HepG2 (cell line): ENCODE data around the gene FBF1. TPM values are rescaled to one million over a fixed set of nuclear protein-coding genes. Genes with fewer than 3 reads are reported as not detected.

Experiments
- ATAC-seq: fragments of 200-7000 bp; cut with Tn5 transposase; 3 replicates; pipeline ENCODE4 v1.9.1; 2020; ENCODE audit warnings: mild to moderate bottlenecking, moderate library complexity
- BruUV-seq: library from RNA; stranded (reverse); fragments of 400-500 nt; replicated peaks from 2 replicates; lab custom pipeline; 2021; lab: Mats Ljungman, UMichigan
- CTCF ChIA-PET: fragments of 300-600 bp; formaldehyde crosslinking; extraction: SDS; loops from one replicate; lab custom pipeline; 2021; ENCODE audit warnings: low total read pairs, inconsistent platforms, low intra/inter-chr PET ratio; lab: Yijun Ruan, JAX
- POLR2A ChIA-PET: fragments of 350-600 bp; sonication (Branson Sonifier 250); formaldehyde crosslinking; loops from one replicate; lab custom pipeline; 2020; ENCODE audit warnings: antibody characterized with exemption, inconsistent platforms; lab: Yijun Ruan, JAX
- DNase-seq: peaks from one replicate; pipeline ENCODE4 v3.0.0-alpha.2; 2015; ENCODE audit warnings: low spot score
- FAIRE-seq: peaks from 3 replicates; lab custom pipeline; 2011; peaks lifted over from hg19 to GRCh38; lab: Jason Lieb, UNC
- H2AFZ ChIP-seq: one replicate; pipeline ENCODE4 v1.6.1; 2011; ENCODE audit warnings: low read length, inconsistent platforms
- H3K27ac ChIP-seq: fragments of 300-600 bp; 3 replicates; pipeline ENCODE4 v1.8.0; 2011; ENCODE audit warnings: mixed run types, mild to moderate bottlenecking, mixed read lengths, low read length, inconsistent platforms; ENCODE audit not compliant: insufficient read depth; ENCODE audit errors: extremely low read length
- H3K27me3 ChIP-seq, 2 experiments: fragments of 200-600 bp in 1 of 2; 2 replicates in 1 of 2; 3 replicates in 1 of 2; pipeline versions ENCODE4 v1.6.0 to v1.8.0; 2011; ENCODE audit warnings: low read length in 2 of 2, mild to moderate bottlenecking in 2 of 2, moderate library complexity in 2 of 2, inconsistent platforms in 1 of 2; ENCODE audit not compliant: insufficient read depth in 2 of 2, control insufficient read depth in 1 of 2
- H3K36me3 ChIP-seq, 2 experiments: fragments of 200-600 bp in 1 of 2; replicated peaks in 1 of 2; 2 replicates in 1 of 2; 3 replicates in 1 of 2; pipeline versions ENCODE4 v1.5.1 to v1.8.0; 2011; ENCODE audit warnings: low read length in 2 of 2, inconsistent platforms in 1 of 2; ENCODE audit not compliant: insufficient read depth in 2 of 2, control insufficient read depth in 1 of 2
- H3K4me1 ChIP-seq: 2 replicates; pipeline ENCODE4 v1.5.1; 2012; ENCODE audit warnings: low read length, inconsistent platforms; ENCODE audit not compliant: insufficient read depth
- H3K4me2 ChIP-seq: 2 replicates; pipeline ENCODE4 v1.6.0; 2011; ENCODE audit warnings: low read depth, low read length, inconsistent platforms
- H3K4me3 ChIP-seq, 3 experiments: fragments of 200-600 bp in 1 of 3; sonication (generic), shearing (Covaris generic) in 1 of 3; replicated peaks in 1 of 3; 2 replicates each; pipeline ENCODE4 v1.5.1; 2011 to 2016; ENCODE audit warnings: low read length in 3 of 3, inconsistent platforms in 2 of 3, low read depth in 2 of 3, mild to moderate bottlenecking in 2 of 3, control low read depth in 1 of 3, mixed read lengths in 1 of 3; ENCODE audit not compliant: insufficient read depth in 1 of 3
- H3K79me2 ChIP-seq: one replicate; pipeline ENCODE4 v1.6.1; 2011; ENCODE audit warnings: low read length, inconsistent platforms; ENCODE audit not compliant: insufficient read depth
- H3K9ac ChIP-seq: 2 replicates; pipeline ENCODE4 v1.6.0; 2011; ENCODE audit warnings: mild to moderate bottlenecking, low read depth, low read length, inconsistent platforms; ENCODE audit not compliant: insufficient read depth
- H3K9me3 ChIP-seq: 2 replicates; pipeline ENCODE4 v1.5.1; 2012; ENCODE audit warnings: mild to moderate bottlenecking, low read length
- H4K20me1 ChIP-seq: 2 replicates; pipeline ENCODE4 v1.6.0; 2011; ENCODE audit warnings: inconsistent platforms, mild to moderate bottlenecking, low read length, moderate library complexity; ENCODE audit not compliant: insufficient read depth
- ESRRA ChIP-seq: sonication (generic); formaldehyde crosslinking; IDR thresholded peaks from 2 replicates; pipeline ENCODE4 v1.5.1; 2020; ENCODE audit warnings: mild to moderate bottlenecking, low read depth, missing genetic modification reagents
- HNF4A ChIP-seq: sonication (generic); formaldehyde crosslinking; IDR thresholded peaks from 2 replicates; pipeline ENCODE4 v1.4.0; 2020; ENCODE audit warnings: missing genetic modification reagents
- HNRNPL ChIP-seq: fragments of 200-400 bp; formaldehyde crosslinking; IDR thresholded peaks from 2 replicates; pipeline ENCODE4 v1.6.1; 2017; ENCODE audit warnings: mild to moderate bottlenecking, low read depth, low read length
- SNAPC2 ChIP-seq: sonication (generic); formaldehyde crosslinking; IDR thresholded peaks from 2 replicates; pipeline ENCODE4 v1.8.1; 2022; ENCODE audit warnings: mild to moderate bottlenecking, missing genetic modification reagents
- SP5 ChIP-seq: IDR thresholded peaks from 2 replicates; pipeline ENCODE4 v1.6.1; 2016; ENCODE audit warnings: low read depth, borderline replicate concordance
- STAG1 ChIP-seq: sonication (generic); formaldehyde crosslinking; IDR thresholded peaks from 2 replicates; pipeline ENCODE4 v1.4.0; 2020; ENCODE audit warnings: missing genetic modification reagents
- XRCC5 ChIP-seq: fragments of 200-400 bp; formaldehyde crosslinking; optimal IDR thresholded peaks from 2 replicates; pipeline ENCODE3; 2017; ENCODE audit warnings: mild to moderate bottlenecking, low read length
- ZNF24 ChIP-seq: fragments of 450-650 bp; IDR thresholded peaks from 2 replicates; pipeline ENCODE4 v1.6.1; 2017; ENCODE audit warnings: antibody characterized with exemption, mild to moderate bottlenecking
- ZNF350 ChIP-seq: sonication (generic); formaldehyde crosslinking; IDR thresholded peaks from 2 replicates; pipeline ENCODE4 v1.4.0; 2020; ENCODE audit warnings: mild to moderate bottlenecking, low read depth, missing genetic modification reagents, borderline replicate concordance
- ZNF354B ChIP-seq: sonication (generic); formaldehyde crosslinking; IDR thresholded peaks from 2 replicates; pipeline ENCODE4 v1.8.0; 2022; ENCODE audit warnings: mild to moderate bottlenecking, missing genetic modification reagents
- ZNF670 ChIP-seq: sonication (generic); formaldehyde crosslinking; IDR thresholded peaks from 2 replicates; pipeline ENCODE4 v1.8.0; 2022; ENCODE audit warnings: mild to moderate bottlenecking, missing genetic modification reagents, borderline replicate concordance
- WGBS: methylation state at CpG from one replicate; pipeline ENCODE4 v1.1.6; 2017; ENCODE audit warnings: low lambda C conversion rate; 5-methylcytosine and 5-hydroxymethylcytosine counted together
- in situ Hi-C: cut with HindIII; loops from 2 replicates; pipeline ENCODE4 v1.10.0; 2017; ENCODE audit warnings: low pct_unique_long_range_greater_than_20kb; ENCODE audit not compliant: extremely low pct_ligation_motif_present
- intact Hi-C: fragments of 100-400 bp; cut with micrococcal nuclease; formaldehyde crosslinking; loops from one replicate; pipeline ENCODE4 v1.10.0; 2022; ENCODE audit not compliant: unreplicated experiment
- polyA plus RNA-seq, 8 experiments: library from polyadenylated mRNA; depleted of rRNA in 3 of 8; stranded (reverse) in 7 of 8; unstranded in 1 of 8; fragments of >200 nt; fragmentation: Illumina TruSeq in 4 of 8; extraction: Trizol in 4 of 8; gene quantifications; 2 replicates each; pipeline versions ENCODE4 v1.2.1 to v1.2.3, GENCODE V29; 2011 to 2016; ENCODE audit warnings: low read depth in 4 of 8, missing spikeins in 1 of 8, mixed read lengths in 1 of 8; ENCODE audit not compliant: insufficient read depth in 1 of 8
- total RNA-seq, 5 experiments: library from RNA; depleted of rRNA; stranded (reverse); fragments of >200 nt; fragmentation: Illumina TruSeq; extraction: Trizol; gene quantifications; 2 replicates each; pipeline ENCODE4 v1.2.3, GENCODE V29; 2016; ENCODE audit warnings: low read depth in 1 of 5
- TF ChIP-seq, protein P1 (sequence below): IDR thresholded peaks from 2 replicates; pipeline ENCODE4 v1.4.0; 2020; ENCODE audit warnings: mild to moderate bottlenecking, missing genetic modification reagents
- TF ChIP-seq, protein P2 (sequence below): sonication (generic); formaldehyde crosslinking; conservative IDR thresholded peaks from 2 replicates; pipeline ENCODE4 v1.4.0; 2020; ENCODE audit warnings: missing genetic modification reagents
- TF ChIP-seq, protein P3 (sequence below): sonication (generic); formaldehyde crosslinking; IDR thresholded peaks from 2 replicates; pipeline ENCODE4 v1.4.0; 2020; ENCODE audit warnings: missing genetic modification reagents

FBF1 gene
- total and polyA plus RNA-seq, 2 of the 13 experiments (the other 11 are each of a cell fraction or from before 2014, with no cell fraction given), result 2.4 to 8.1 TPM

DNA sequence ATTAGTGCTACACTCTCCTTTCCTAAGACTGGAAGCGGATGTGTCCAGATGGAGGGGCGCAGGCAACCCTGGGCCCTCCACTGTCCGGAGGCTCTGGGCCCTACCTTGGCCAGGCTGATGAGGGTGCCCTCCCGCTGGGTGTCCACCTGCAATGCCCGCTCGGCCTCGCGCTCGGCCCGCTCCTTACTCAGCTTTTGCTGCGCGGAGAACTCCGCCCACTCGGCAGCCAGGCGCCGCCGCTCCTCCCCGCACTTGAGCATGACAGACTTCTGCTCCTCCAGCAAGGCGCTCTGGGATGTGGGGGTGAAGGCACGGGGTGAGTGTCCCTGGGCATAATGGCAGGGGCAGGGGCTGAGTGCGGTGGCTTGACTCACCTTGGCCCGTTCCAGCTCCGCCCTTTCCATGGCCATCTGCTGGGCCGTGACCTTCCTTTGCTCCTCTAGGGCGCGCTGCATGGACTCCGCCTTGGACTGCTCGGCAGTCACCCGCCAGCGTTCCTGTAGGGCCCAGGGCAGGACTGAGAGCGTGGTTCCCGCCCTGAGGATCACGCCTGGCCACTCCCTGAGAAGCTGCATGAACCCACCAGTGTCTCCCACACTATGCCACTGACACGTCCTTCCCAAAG lies 26.1 kb downstream of the FBF1 start:
- Histone ChIP-seq H3K36me3 (no peaks in the 10 kb centered on the region), H3K27me3 (no peaks in the 10 kb centered on the region), H3K9ac (no peak overlapping the region), H4K20me1 (no peaks in the 10 kb centered on the region), H3K4me2 (peak overlapping the region; percentile 14; the same call in 1 of the 2 replicates), H3K79me2 (no peaks in the 10 kb centered on the region), H3K9me3 (no peaks in the 10 kb centered on the region), H3K4me3 (no peak overlapping the region; a peak in 1 of 6 replicates), H3K4me1 (peaks cover 28% of the 10 kb centered on the region), H2AFZ (no peak overlapping the region), H3K27ac (no peak overlapping the region)
- 90% methylated on average over 21 of the region's 34 CpGs for WGBS
- in situ Hi-C loops, result no loop called here
- ChIA-PET POLR2A (interaction anchor here (1.0 to 2.7 kb wide), 4 partner anchors 10 to 89 kb away, joined by 3 to 12 read pairs (median 4); partner anchors contain the start of genes FBF1 and MRPL38), CTCF (no interaction called here)
- ATAC-seq, result peak; percentile 86
- BruUV-seq, result no TSS peak
- intact Hi-C loops, result no loop called here
- FAIRE-seq, result peak; percentile 55
- peak; percentile 50 for DNase-seq
- TF ChIP-seq XRCC5 (peak; percentile 59), ZNF24 (no peak), ESRRA (CRISPR knock-in tag) (peak; percentile 50; the same call in 1 of the 2 replicates), HNRNPL (peak; percentile 83), STAG1 (peak; percentile 38), SNAPC2 (CRISPR knock-in tag) (no peak), SP5 (peak; percentile 43; the same call in 1 of the 2 replicates), ZNF354B (CRISPR knock-in tag) (no peak), ZNF670 (CRISPR knock-in tag) (no peak), ZNF350 (CRISPR knock-in tag) (0 out of 2 replicates have a peak, but pooled peaks have one; percentile 21), HNF4A (CRISPR knock-in tag) (peak; percentile 30; the same call in 1 of the 2 replicates)
- TF ChIP-seq, protein P1, sequence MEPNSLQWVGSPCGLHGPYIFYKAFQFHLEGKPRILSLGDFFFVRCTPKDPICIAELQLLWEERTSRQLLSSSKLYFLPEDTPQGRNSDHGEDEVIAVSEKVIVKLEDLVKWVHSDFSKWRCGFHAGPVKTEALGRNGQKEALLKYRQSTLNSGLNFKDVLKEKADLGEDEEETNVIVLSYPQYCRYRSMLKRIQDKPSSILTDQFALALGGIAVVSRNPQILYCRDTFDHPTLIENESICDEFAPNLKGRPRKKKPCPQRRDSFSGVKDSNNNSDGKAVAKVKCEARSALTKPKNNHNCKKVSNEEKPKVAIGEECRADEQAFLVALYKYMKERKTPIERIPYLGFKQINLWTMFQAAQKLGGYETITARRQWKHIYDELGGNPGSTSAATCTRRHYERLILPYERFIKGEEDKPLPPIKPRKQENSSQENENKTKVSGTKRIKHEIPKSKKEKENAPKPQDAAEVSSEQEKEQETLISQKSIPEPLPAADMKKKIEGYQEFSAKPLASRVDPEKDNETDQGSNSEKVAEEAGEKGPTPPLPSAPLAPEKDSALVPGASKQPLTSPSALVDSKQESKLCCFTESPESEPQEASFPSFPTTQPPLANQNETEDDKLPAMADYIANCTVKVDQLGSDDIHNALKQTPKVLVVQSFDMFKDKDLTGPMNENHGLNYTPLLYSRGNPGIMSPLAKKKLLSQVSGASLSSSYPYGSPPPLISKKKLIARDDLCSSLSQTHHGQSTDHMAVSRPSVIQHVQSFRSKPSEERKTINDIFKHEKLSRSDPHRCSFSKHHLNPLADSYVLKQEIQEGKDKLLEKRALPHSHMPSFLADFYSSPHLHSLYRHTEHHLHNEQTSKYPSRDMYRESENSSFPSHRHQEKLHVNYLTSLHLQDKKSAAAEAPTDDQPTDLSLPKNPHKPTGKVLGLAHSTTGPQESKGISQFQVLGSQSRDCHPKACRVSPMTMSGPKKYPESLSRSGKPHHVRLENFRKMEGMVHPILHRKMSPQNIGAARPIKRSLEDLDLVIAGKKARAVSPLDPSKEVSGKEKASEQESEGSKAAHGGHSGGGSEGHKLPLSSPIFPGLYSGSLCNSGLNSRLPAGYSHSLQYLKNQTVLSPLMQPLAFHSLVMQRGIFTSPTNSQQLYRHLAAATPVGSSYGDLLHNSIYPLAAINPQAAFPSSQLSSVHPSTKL (CRISPR knock-in tag), result no peak
- TF ChIP-seq, protein P2, sequence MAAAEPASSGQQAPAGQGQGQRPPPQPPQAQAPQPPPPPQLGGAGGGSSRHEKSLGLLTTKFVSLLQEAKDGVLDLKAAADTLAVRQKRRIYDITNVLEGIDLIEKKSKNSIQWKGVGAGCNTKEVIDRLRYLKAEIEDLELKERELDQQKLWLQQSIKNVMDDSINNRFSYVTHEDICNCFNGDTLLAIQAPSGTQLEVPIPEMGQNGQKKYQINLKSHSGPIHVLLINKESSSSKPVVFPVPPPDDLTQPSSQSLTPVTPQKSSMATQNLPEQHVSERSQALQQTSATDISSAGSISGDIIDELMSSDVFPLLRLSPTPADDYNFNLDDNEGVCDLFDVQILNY (CRISPR knock-in tag), result 0 out of 2 replicates have a peak, but pooled peaks have one; percentile 15
- TF ChIP-seq, protein P3, sequence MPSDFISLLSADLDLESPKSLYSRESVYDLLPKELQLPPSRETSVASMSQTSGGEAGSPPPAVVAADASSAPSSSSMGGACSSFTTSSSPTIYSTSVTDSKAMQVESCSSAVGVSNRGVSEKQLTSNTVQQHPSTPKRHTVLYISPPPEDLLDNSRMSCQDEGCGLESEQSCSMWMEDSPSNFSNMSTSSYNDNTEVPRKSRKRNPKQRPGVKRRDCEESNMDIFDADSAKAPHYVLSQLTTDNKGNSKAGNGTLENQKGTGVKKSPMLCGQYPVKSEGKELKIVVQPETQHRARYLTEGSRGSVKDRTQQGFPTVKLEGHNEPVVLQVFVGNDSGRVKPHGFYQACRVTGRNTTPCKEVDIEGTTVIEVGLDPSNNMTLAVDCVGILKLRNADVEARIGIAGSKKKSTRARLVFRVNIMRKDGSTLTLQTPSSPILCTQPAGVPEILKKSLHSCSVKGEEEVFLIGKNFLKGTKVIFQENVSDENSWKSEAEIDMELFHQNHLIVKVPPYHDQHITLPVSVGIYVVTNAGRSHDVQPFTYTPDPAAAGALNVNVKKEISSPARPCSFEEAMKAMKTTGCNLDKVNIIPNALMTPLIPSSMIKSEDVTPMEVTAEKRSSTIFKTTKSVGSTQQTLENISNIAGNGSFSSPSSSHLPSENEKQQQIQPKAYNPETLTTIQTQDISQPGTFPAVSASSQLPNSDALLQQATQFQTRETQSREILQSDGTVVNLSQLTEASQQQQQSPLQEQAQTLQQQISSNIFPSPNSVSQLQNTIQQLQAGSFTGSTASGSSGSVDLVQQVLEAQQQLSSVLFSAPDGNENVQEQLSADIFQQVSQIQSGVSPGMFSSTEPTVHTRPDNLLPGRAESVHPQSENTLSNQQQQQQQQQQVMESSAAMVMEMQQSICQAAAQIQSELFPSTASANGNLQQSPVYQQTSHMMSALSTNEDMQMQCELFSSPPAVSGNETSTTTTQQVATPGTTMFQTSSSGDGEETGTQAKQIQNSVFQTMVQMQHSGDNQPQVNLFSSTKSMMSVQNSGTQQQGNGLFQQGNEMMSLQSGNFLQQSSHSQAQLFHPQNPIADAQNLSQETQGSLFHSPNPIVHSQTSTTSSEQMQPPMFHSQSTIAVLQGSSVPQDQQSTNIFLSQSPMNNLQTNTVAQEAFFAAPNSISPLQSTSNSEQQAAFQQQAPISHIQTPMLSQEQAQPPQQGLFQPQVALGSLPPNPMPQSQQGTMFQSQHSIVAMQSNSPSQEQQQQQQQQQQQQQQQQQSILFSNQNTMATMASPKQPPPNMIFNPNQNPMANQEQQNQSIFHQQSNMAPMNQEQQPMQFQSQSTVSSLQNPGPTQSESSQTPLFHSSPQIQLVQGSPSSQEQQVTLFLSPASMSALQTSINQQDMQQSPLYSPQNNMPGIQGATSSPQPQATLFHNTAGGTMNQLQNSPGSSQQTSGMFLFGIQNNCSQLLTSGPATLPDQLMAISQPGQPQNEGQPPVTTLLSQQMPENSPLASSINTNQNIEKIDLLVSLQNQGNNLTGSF, result no peak
